ENCODE results near the gene AKAP13. TPM values are rescaled to one million over a fixed set of nuclear protein-coding genes. Genes with fewer than 3 reads are reported as not detected.

AKAP13 gene
- total and polyA plus RNA-seq, 2 of the 13 experiments (the other 11 are each of a cell fraction or from before 2014, with no cell fraction given), result 6.7 to 27.1 TPM

- TF ChIP-seq RFX3 (CRISPR knock-in tag; IDR thresholded peaks at IDR 0.05) (peak; percentile 67), ZNF350 (CRISPR knock-in tag; IDR thresholded peaks at IDR 0.05; ENCODE audit: borderline replicate concordance, low read depth) (no peak), JUNB (CRISPR knock-in tag; IDR thresholded peaks at IDR 0.05; ENCODE audit: borderline replicate concordance) (no peak), ZNF121 (CRISPR knock-in tag; IDR thresholded peaks at IDR 0.05) (0 out of 2 replicates have a peak, but pooled peaks have one; percentile 31), HDAC2 (CRISPR knock-in tag; IDR thresholded peaks at IDR 0.05) (no peak), SOX6 (IDR thresholded peaks at IDR 0.05) (no peak), SOX6 (CRISPR knock-in tag; IDR thresholded peaks at IDR 0.05) (peak; percentile 30; the same call in 1 of the 2 replicates), ZNF704 (CRISPR knock-in tag; IDR thresholded peaks at IDR 0.05; ENCODE audit: borderline replicate concordance) (no peak), DDIT3 (CRISPR knock-in tag; IDR thresholded peaks at IDR 0.05) (no peak), NFE2 (CRISPR knock-in tag; IDR thresholded peaks at IDR 0.05) (no peak), POGZ (CRISPR knock-in tag; IDR thresholded peaks at IDR 0.05) (peak; percentile 17; the same call in 1 of the 2 replicates), GATAD2A (CRISPR knock-in tag; IDR thresholded peaks at IDR 0.05) (0 out of 2 replicates have a peak, but pooled peaks have one; percentile 23), ZNF782 (CRISPR knock-in tag; IDR thresholded peaks at IDR 0.05; ENCODE audit: borderline replicate concordance) (no peak), ZNF569 (CRISPR knock-in tag; IDR thresholded peaks at IDR 0.05; ENCODE audit: borderline replicate concordance) (no peak), SKI (IDR thresholded peaks at IDR 0.05; ENCODE audit: partially characterized antibody) (no peak), MED8 (CRISPR knock-in tag; IDR thresholded peaks at IDR 0.05; ENCODE audit: insufficient replicate concordance) (no peak), MIER2 (CRISPR knock-in tag; IDR thresholded peaks at IDR 0.05) (no peak), CREB1 (IDR thresholded peaks at IDR 0.05) (peak; percentile 59), CREB1 (CRISPR knock-in tag; IDR thresholded peaks at IDR 0.05) (peak; percentile 49; the same call in 1 of the 2 replicates), YEATS2 (CRISPR knock-in tag; IDR thresholded peaks at IDR 0.05; ENCODE audit: borderline replicate concordance) (0 out of 2 replicates have a peak, but pooled peaks have one; percentile 18), HNRNPLL (IDR thresholded peaks at IDR 0.05; ENCODE audit: low read depth, low read length, poor library complexity, severe bottlenecking) (no peak)
- TF ChIP-seq, protein P1, sequence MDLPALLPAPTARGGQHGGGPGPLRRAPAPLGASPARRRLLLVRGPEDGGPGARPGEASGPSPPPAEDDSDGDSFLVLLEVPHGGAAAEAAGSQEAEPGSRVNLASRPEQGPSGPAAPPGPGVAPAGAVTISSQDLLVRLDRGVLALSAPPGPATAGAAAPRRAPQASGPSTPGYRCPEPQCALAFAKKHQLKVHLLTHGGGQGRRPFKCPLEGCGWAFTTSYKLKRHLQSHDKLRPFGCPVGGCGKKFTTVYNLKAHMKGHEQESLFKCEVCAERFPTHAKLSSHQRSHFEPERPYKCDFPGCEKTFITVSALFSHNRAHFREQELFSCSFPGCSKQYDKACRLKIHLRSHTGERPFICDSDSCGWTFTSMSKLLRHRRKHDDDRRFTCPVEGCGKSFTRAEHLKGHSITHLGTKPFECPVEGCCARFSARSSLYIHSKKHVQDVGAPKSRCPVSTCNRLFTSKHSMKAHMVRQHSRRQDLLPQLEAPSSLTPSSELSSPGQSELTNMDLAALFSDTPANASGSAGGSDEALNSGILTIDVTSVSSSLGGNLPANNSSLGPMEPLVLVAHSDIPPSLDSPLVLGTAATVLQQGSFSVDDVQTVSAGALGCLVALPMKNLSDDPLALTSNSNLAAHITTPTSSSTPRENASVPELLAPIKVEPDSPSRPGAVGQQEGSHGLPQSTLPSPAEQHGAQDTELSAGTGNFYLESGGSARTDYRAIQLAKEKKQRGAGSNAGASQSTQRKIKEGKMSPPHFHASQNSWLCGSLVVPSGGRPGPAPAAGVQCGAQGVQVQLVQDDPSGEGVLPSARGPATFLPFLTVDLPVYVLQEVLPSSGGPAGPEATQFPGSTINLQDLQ (CRISPR knock-in tag; IDR thresholded peaks at IDR 0.05), result no peak
- TF ChIP-seq, protein P2, sequence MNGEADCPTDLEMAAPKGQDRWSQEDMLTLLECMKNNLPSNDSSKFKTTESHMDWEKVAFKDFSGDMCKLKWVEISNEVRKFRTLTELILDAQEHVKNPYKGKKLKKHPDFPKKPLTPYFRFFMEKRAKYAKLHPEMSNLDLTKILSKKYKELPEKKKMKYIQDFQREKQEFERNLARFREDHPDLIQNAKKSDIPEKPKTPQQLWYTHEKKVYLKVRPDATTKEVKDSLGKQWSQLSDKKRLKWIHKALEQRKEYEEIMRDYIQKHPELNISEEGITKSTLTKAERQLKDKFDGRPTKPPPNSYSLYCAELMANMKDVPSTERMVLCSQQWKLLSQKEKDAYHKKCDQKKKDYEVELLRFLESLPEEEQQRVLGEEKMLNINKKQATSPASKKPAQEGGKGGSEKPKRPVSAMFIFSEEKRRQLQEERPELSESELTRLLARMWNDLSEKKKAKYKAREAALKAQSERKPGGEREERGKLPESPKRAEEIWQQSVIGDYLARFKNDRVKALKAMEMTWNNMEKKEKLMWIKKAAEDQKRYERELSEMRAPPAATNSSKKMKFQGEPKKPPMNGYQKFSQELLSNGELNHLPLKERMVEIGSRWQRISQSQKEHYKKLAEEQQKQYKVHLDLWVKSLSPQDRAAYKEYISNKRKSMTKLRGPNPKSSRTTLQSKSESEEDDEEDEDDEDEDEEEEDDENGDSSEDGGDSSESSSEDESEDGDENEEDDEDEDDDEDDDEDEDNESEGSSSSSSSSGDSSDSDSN (CRISPR knock-in tag; IDR thresholded peaks at IDR 0.05), result peak; percentile 16; the same call in 1 of the 2 replicates
Measured at GRCh38 chr15:85380217-85380811, at the start of gene AKAP13 (continued).
